ENCODE results near the gene FER. TPM values are rescaled to one million over a fixed set of nuclear protein-coding genes. Genes with fewer than 3 reads are reported as not detected.

Gene FER
- total and polyA plus RNA-seq, 9 of the 15 experiments (the other 6 are each of a cell fraction or from before 2014, with no cell fraction given), result 6.7 to 18.2 (median 8.9) TPM

GRCh38 chr5:108727236-108727650, 20.5 kb upstream of the FER start (continued):
- TF ChIP-seq MGA (IDR thresholded peaks at IDR 0.05) (peak; percentile 53), ETV6 (IDR thresholded peaks at IDR 0.05; ENCODE audit: borderline replicate concordance in 1 of 2, low read depth in 2 of 2, low read length in 1 of 2) (0 out of 4 replicates have a peak, but pooled peaks of 1 of the 2 experiments have one; percentile 35), ETV6 (CRISPR knock-in tag; IDR thresholded peaks at IDR 0.05; ENCODE audit: borderline replicate concordance) (no peak), ZNF586 (CRISPR knock-in tag; conservative IDR thresholded peaks at IDR 0.05) (no peak), ZNF639 (CRISPR knock-in tag; conservative IDR thresholded peaks at IDR 0.05 in 1 of 2, IDR thresholded peaks at IDR 0.05 in 1 of 2) (peak in 1 of 2 experiments; percentile 27; a peak in 1 of 4 replicates), MTA3 (IDR thresholded peaks at IDR 0.05; ENCODE audit: borderline replicate concordance) (0 out of 2 replicates have a peak, but pooled peaks have one; percentile 17), GTF3C2 (IDR thresholded peaks at IDR 0.05; ENCODE audit: borderline replicate concordance, extremely low read depth, insufficient read length) (no peak), SOX6 (IDR thresholded peaks at IDR 0.05) (0 out of 2 replicates have a peak, but pooled peaks have one; percentile 4), ETV1 (tag; conservative IDR thresholded peaks at IDR 0.05; ENCODE audit: low read depth) (0 out of 2 replicates have a peak, but pooled peaks have one; percentile 48), PHTF2 (CRISPR knock-in tag; IDR thresholded peaks at IDR 0.05) (no peak), POLR2AphosphoS5 (IDR thresholded peaks at IDR 0.05; ENCODE audit: control insufficient read depth, insufficient read depth, low read depth, low read length) (peak; percentile 15; the same call in 1 of the 2 replicates)
